GM12801 (cell line): ENCODE data around the gene PLAAT4.

Source experiments
- TF ChIP-seq, protein P1 (sequence below): IDR thresholded peaks from one replicate; pipeline ENCODE4 v1.5.1; 2011; ENCODE audit warnings: control low read depth; ENCODE audit not compliant: insufficient read length; ENCODE audit errors: extremely low read depth

PLAAT4 gene

GRCh38 chr11:63504933-63505586, 31.5 kb upstream of the PLAAT4 start:
- TF ChIP-seq, protein P1, sequence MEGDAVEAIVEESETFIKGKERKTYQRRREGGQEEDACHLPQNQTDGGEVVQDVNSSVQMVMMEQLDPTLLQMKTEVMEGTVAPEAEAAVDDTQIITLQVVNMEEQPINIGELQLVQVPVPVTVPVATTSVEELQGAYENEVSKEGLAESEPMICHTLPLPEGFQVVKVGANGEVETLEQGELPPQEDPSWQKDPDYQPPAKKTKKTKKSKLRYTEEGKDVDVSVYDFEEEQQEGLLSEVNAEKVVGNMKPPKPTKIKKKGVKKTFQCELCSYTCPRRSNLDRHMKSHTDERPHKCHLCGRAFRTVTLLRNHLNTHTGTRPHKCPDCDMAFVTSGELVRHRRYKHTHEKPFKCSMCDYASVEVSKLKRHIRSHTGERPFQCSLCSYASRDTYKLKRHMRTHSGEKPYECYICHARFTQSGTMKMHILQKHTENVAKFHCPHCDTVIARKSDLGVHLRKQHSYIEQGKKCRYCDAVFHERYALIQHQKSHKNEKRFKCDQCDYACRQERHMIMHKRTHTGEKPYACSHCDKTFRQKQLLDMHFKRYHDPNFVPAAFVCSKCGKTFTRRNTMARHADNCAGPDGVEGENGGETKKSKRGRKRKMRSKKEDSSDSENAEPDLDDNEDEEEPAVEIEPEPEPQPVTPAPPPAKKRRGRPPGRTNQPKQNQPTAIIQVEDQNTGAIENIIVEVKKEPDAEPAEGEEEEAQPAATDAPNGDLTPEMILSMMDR, result no peak

DNA sequence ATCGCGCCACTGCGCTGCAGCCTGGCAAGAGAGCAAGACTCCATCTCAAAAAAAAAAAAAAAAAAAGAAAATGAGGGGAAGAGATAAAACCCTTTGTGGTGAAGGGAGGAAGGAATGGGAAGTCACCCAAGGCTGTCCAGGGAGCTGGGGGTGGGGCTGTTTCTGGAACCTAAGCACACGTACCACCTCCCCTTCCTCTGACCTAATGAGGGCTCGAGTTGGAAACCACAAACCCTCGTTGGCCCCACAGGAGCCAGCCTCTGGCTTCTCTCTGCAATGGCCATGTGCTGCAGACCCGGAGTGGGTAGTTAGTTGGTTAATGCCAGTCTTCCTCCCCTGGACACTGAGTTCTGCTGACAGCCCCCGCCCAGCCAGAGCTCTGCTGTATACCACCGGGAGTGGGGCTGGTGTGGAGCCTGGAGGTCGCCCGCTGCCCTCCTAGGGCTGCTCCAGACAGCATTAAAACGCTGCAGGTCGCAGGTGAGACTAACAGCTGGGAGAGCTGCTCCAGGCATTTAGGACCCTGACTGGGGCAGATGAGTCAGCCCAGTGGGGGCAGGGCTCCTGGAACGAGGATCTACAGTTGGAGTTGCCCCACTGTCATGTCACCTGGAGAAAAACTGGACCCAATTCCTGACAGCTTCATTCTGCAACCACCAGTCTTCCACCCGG, 30.6 kb upstream of the PLAAT4 start, which contains the start of gene LGALS12:
TSS of gene LGALS12 (plus strand) at position 228 of the 672 bp plus-strand sequence. CDS start at position 603, 375 bp downstream.
- TF ChIP-seq, protein P1, result no peak

- TF ChIP-seq, protein P1, result no peak
These were observed 29.7 kb upstream of the PLAAT4 start for GRCh38 chr11:63506876-63507275.

DNA sequence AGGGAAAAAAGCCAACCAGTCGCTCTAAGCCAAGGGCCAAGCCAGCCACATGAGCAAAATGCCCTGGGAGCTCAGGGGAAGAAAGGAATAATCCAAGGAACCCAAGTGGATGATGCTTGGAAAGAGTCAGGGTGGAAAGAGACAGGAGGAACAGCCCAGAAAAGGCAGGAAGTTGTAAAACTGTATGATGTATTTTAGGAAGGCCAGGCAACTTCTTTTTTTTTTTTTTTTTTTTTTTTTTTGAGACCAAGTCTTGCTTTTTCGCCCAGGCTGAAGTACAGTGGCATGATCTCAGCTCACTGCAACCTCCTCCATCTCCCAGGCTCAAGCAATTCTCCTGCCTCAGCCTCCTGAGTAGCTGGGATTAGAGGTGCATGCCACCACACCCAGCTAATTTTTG, 29.1 kb upstream of the PLAAT4 start:
- TF ChIP-seq, protein P1, result no peak

- TF ChIP-seq, protein P1, result no peak
These were observed 28.6 kb upstream of the PLAAT4 start for GRCh38 chr11:63508009-63508408.

DNA sequence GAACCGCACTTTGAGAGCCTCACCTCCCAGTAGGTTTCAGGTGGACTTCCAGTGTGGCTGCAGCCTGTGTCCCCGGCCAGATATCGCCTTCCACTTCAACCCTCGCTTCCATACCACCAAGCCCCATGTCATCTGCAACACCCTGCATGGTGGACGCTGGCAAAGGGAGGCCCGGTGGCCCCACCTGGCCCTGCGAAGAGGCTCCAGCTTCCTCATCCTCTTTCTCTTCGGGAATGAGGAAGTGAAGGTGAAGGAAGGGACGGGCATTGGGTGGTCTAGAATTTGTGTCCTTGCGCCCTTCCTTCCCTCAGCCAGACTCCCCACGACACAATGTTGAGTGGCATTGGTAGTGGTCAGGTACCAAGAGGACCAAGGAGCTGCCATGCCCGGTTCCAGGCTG, 27.9 kb upstream of the PLAAT4 start:
- TF ChIP-seq, protein P1, result no peak

- TF ChIP-seq, protein P1, result no peak
These were observed 26.1 kb upstream of the PLAAT4 start for GRCh38 chr11:63510360-63511047.
